Mesenchymal stem cell (in vitro differentiated cells and primary cell): ENCODE results near the gene KIF21A.

ENCODE experiments used
- DNase-seq: peaks from one replicate; pipeline ENCODE4 v3.0.0-alpha.2; 2013
- H2AFZ ChIP-seq: one replicate; pipeline ENCODE4 v1.6.1; 2013; ENCODE audit warnings: low read depth, mild to moderate bottlenecking, control low read depth, inconsistent platforms, low read length, moderate library complexity
- H2AK5ac ChIP-seq: 2 replicates; pipeline ENCODE4 v1.6.1; 2013; ENCODE audit warnings: low read length, moderate library complexity, mild to moderate bottlenecking, inconsistent platforms; ENCODE audit not compliant: severe bottlenecking
- H2BK120ac ChIP-seq: one replicate; pipeline ENCODE4 v1.6.1; 2013; ENCODE audit warnings: low read depth, mild to moderate bottlenecking, inconsistent platforms, low read length, moderate library complexity
- H2BK12ac ChIP-seq, 2 experiments: one replicate each; pipeline ENCODE4 v1.6.1; 2013; ENCODE audit warnings: inconsistent platforms in 2 of 2, low read length in 2 of 2, mild to moderate bottlenecking in 2 of 2, moderate library complexity in 2 of 2, control low read depth in 1 of 2
- H2BK15ac ChIP-seq: one replicate; pipeline ENCODE4 v1.6.1; 2013; ENCODE audit warnings: mild to moderate bottlenecking, low read depth, inconsistent platforms; ENCODE audit not compliant: poor library complexity, severe bottlenecking
- H2BK5ac ChIP-seq: 2 replicates; pipeline ENCODE4 v1.6.1; 2013; ENCODE audit warnings: low read depth, mild to moderate bottlenecking, low read length, control low read depth, inconsistent platforms; ENCODE audit not compliant: poor library complexity, severe bottlenecking
- H3K14ac ChIP-seq, 2 experiments: one replicate each; pipeline ENCODE4 v1.6.1; 2013; ENCODE audit warnings: inconsistent platforms in 2 of 2, low read length in 2 of 2, control low read depth in 1 of 2, mild to moderate bottlenecking in 1 of 2, moderate library complexity in 1 of 2
- H3K18ac ChIP-seq, 2 experiments: one replicate each; pipeline ENCODE4 v1.6.1; 2013; ENCODE audit warnings: inconsistent platforms in 2 of 2, low read length in 2 of 2, control low read depth in 1 of 2, low read depth in 1 of 2, mild to moderate bottlenecking in 1 of 2
- H3K23ac ChIP-seq, 2 experiments: one replicate each; pipeline ENCODE4 v1.6.1; 2013; ENCODE audit warnings: inconsistent platforms in 2 of 2, low read length in 2 of 2, mild to moderate bottlenecking in 2 of 2, moderate library complexity in 2 of 2, control low read depth in 1 of 2
- H3K27ac ChIP-seq: 2 replicates; pipeline ENCODE4 v1.5.1; 2013; ENCODE audit warnings: mild to moderate bottlenecking, moderate library complexity, low read length, control low read depth, inconsistent platforms; ENCODE audit not compliant: poor library complexity, severe bottlenecking
- H3K27me3 ChIP-seq, 2 experiments: 2 replicates each; pipeline versions ENCODE4 v1.6.1 to v1.7.0; 2013; ENCODE audit warnings: low read length in 2 of 2, mild to moderate bottlenecking in 2 of 2, moderate library complexity in 2 of 2, control low read depth in 1 of 2, inconsistent platforms in 1 of 2; ENCODE audit not compliant: control insufficient read depth in 1 of 2, insufficient read depth in 1 of 2
- H3K36me3 ChIP-seq, 2 experiments: 2 replicates each; pipeline versions ENCODE4 v1.6.1 to v1.7.0; 2013; ENCODE audit warnings: low read length in 2 of 2, control low read depth in 1 of 2, inconsistent platforms in 1 of 2, low read depth in 1 of 2, mild to moderate bottlenecking in 1 of 2; ENCODE audit not compliant: insufficient read depth in 2 of 2, control insufficient read depth in 1 of 2
- H3K4ac ChIP-seq, 2 experiments: one replicate each; pipeline ENCODE4 v1.6.1; 2013; ENCODE audit warnings: inconsistent platforms in 2 of 2, low read length in 2 of 2, mild to moderate bottlenecking in 2 of 2, moderate library complexity in 2 of 2, control low read depth in 1 of 2, low read depth in 1 of 2
- H3K4me1 ChIP-seq: 2 replicates; pipeline ENCODE4 v1.6.1; 2013; ENCODE audit warnings: low read depth, low read length, control low read depth; ENCODE audit not compliant: control insufficient read depth, insufficient read depth
- H3K4me2 ChIP-seq: 2 replicates; pipeline ENCODE4 v1.6.1; 2013; ENCODE audit warnings: low read length, mild to moderate bottlenecking, inconsistent platforms; ENCODE audit not compliant: poor library complexity, severe bottlenecking
- H3K4me3 ChIP-seq, 2 experiments: 2 replicates each; pipeline versions ENCODE4 v1.5.1 to v1.7.0; 2013; ENCODE audit warnings: low read length in 2 of 2, mild to moderate bottlenecking in 2 of 2, control low read depth in 1 of 2, low read depth in 1 of 2; ENCODE audit not compliant: insufficient read depth in 1 of 2
- H3K79me1 ChIP-seq: replicated peaks from 2 replicates; pipeline ENCODE4 v1.6.1; 2013; ENCODE audit warnings: mild to moderate bottlenecking, control low read depth, low read length, inconsistent platforms; ENCODE audit not compliant: poor library complexity, severe bottlenecking
- H3K9ac ChIP-seq: 2 replicates; pipeline ENCODE4 v1.7.0; 2013; ENCODE audit warnings: mild to moderate bottlenecking, low read length, moderate library complexity
- H3K9me3 ChIP-seq: 2 replicates; pipeline ENCODE4 v1.7.0; 2013; ENCODE audit warnings: mild to moderate bottlenecking, low read length; ENCODE audit not compliant: control insufficient read depth
- H4K8ac ChIP-seq: one replicate; pipeline ENCODE4 v1.6.1; 2013; ENCODE audit warnings: inconsistent platforms, mild to moderate bottlenecking, low read length, moderate library complexity
- H4K91ac ChIP-seq: one replicate; pipeline ENCODE4 v1.6.1; 2013; ENCODE audit warnings: mild to moderate bottlenecking, low read length, inconsistent platforms
- WGBS: methylation state at CpG from one replicate; pipeline ENCODE4 v1.1.7; 2013; ENCODE audit warnings: mixed read lengths; 5-methylcytosine and 5-hydroxymethylcytosine counted together

The KIF21A gene

GRCh38 chr12:39417916-39418315, 25.0 kb downstream of the KIF21A start:
- Histone ChIP-seq H3K4me2 (no peak overlapping the region), H2AFZ (no peak overlapping the region), H3K27me3 (no peaks in the 10 kb centered on the region), H3K79me1 (peaks cover 7% of the 10 kb centered on the region), H2BK120ac (no peak overlapping the region), H4K8ac (no peak overlapping the region), H3K27ac (no peak overlapping the region), H4K91ac (no peak overlapping the region), H2BK5ac (no peak overlapping the region), H3K9me3 (no peaks in the 10 kb centered on the region), H2BK12ac (no peak overlapping the region), H3K9ac (no peak overlapping the region), H3K18ac (no peak overlapping the region), H2AK5ac (no peak overlapping the region), H3K14ac (no peak overlapping the region), H3K36me3 (no peaks in the 10 kb centered on the region), H3K4ac (no peak overlapping the region), H3K4me1 (peaks cover 2% of the 10 kb centered on the region), H3K4me3 (no peak overlapping the region), H2BK15ac (no peak overlapping the region), H3K23ac (no peak overlapping the region)
- DNase-seq: no peak
- 100% methylated on average over 2 of the region's 2 CpGs for WGBS

- no peak overlapping the region for H4K91ac ChIP-seq
- no peak overlapping the region for H3K18ac ChIP-seq
- no peak overlapping the region for H3K14ac ChIP-seq
- H3K4ac ChIP-seq: no peak overlapping the region
- H2BK120ac ChIP-seq: no peak overlapping the region
- WGBS: 100% methylated on average over 1 of the region's 2 CpGs
- H3K9ac ChIP-seq: no peak overlapping the region
- no peak overlapping the region for H3K4me2 ChIP-seq
- H2AFZ ChIP-seq: no peak overlapping the region
- H3K36me3 ChIP-seq: peaks cover 0 to 3% of the 10 kb centered on the region in 2 experiments
- no peaks in the 10 kb centered on the region for H3K27me3 ChIP-seq
- H3K23ac ChIP-seq: no peak overlapping the region
- no peak overlapping the region for H2BK5ac ChIP-seq
- no peak overlapping the region for H3K27ac ChIP-seq
- H4K8ac ChIP-seq: no peak overlapping the region
- H3K4me3 ChIP-seq: no peak overlapping the region
- no peak overlapping the region for H2AK5ac ChIP-seq
- peaks cover 14% of the 10 kb centered on the region for H3K79me1 ChIP-seq
- no peak overlapping the region for H2BK12ac ChIP-seq
- H2BK15ac ChIP-seq: no peak overlapping the region
- H3K9me3 ChIP-seq: no peaks in the 10 kb centered on the region
- peaks cover 2% of the 10 kb centered on the region for H3K4me1 ChIP-seq
- DNase-seq: no peak
These were observed 28.8 kb downstream of the KIF21A start for GRCh38 chr12:39413836-39414771.

- Histone ChIP-seq H3K9ac (no peak overlapping the region), H3K27ac (no peak overlapping the region), H3K4me2 (no peak overlapping the region), H3K27me3 (no peaks in the 10 kb centered on the region), H2BK120ac (no peak overlapping the region), H3K23ac (no peak overlapping the region), H3K36me3 (peaks cover 0 to 3% of the 10 kb centered on the region in 2 experiments), H3K4ac (no peak overlapping the region), H2BK15ac (no peak overlapping the region), H2AFZ (no peak overlapping the region), H3K18ac (no peak overlapping the region), H3K9me3 (no peaks in the 10 kb centered on the region), H2AK5ac (no peak overlapping the region), H4K91ac (no peak overlapping the region), H3K14ac (no peak overlapping the region), H2BK12ac (no peak overlapping the region), H4K8ac (no peak overlapping the region), H3K4me1 (no peaks in the 10 kb centered on the region), H3K4me3 (no peak overlapping the region), H3K79me1 (peaks cover 14% of the 10 kb centered on the region), H2BK5ac (no peak overlapping the region)
- WGBS: 73% methylated on average over 4 of the region's 6 CpGs
- DNase-seq: no peak
These were observed 30.7 kb downstream of the KIF21A start for GRCh38 chr12:39412210-39412609.

- no peaks in the 10 kb centered on the region for H3K9me3 ChIP-seq
These were observed 36.7 kb downstream of the KIF21A start for GRCh38 chr12:39406262-39406661.

More at GRCh38 chr12:39406262-39406661, 36.7 kb downstream of the KIF21A start:
- Histone ChIP-seq H3K36me3 (no peaks in the 10 kb centered on the region), H4K8ac (no peak overlapping the region), H3K27ac (no peak overlapping the region), H2BK5ac (no peak overlapping the region), H2AFZ (no peak overlapping the region), H3K79me1 (peaks cover 8% of the 10 kb centered on the region), H3K27me3 (no peaks in the 10 kb centered on the region), H3K4ac (no peak overlapping the region), H3K18ac (no peak overlapping the region), H2BK120ac (no peak overlapping the region), H2BK15ac (no peak overlapping the region), H3K23ac (no peak overlapping the region), H2AK5ac (no peak overlapping the region), H2BK12ac (no peak overlapping the region), H3K14ac (no peak overlapping the region), H4K91ac (no peak overlapping the region), H3K4me3 (no peak overlapping the region), H3K4me1 (peaks cover 1% of the 10 kb centered on the region), H3K4me2 (no peak overlapping the region), H3K9ac (no peak overlapping the region)
- no peak for DNase-seq
